ENCODE measurements around the gene GTF3C2.

Gene GTF3C2

GRCh38 chr2:27369471-27370025, 13.0 kb upstream of the GTF3C2 start (continued):
- TF ChIP-seq SCRT1 (tag by site-specific recombination; IDR thresholded peaks at IDR 0.05; ENCODE audit: borderline replicate concordance), result peak; percentile 76; the same call in 1 of the 2 replicates

DNA sequence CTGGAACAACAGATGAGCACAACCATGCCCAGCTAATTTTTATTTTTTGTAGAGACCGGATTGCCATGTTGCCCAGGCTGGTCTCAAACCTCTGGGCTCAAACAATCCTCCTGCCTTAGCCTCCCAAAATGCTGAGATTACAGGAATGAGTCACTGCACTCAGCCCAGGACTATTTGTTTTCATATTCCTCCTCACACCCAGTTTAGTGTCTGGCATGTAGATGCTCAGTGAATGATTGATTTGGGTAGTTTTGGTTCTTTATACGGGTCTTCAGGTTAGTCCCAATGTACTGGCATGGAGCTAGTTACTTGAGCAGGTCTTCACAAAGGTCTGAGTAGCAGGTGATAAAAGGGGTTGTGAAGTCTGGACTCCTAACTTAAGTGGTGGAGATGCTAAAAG, 7.4 kb upstream of the GTF3C2 start:
- Histone ChIP-seq H3K36me3 (ENCODE audit: control insufficient read depth in 2 of 2, insufficient read depth in 1 of 2, low read length in 2 of 2) (peaks cover 29 to 59% of the 10 kb centered on the region in 2 experiments), H3K27ac (ENCODE audit: extremely low read depth, low read depth, low read length) (no peak overlapping the region), H3K4me1 (ENCODE audit: control insufficient read depth, insufficient read depth, low read length) (no peaks in the 10 kb centered on the region), H3K4me3 (ENCODE audit: low read depth, low read length) (no peak overlapping the region), H3K9me3 (ENCODE audit: control insufficient read depth, insufficient read depth, low read depth, low read length) (no peaks in the 10 kb centered on the region)
- ChIA-PET CTCF (interaction anchor here (0.7 kb wide), 1 partner anchor 11 kb away, joined by 3 read pairs; no protein-coding TSS in a partner anchor), POLR2A (interaction anchor here (1.1 kb wide), 1 partner anchor 313 kb away, joined by 3 read pairs; the partner anchor contains the start of gene AGBL5)
- TF ChIP-seq ZNF521 (tag by site-specific recombination; IDR thresholded peaks at IDR 0.05), result no peak
- no peak for TF ChIP-seq ZNF488 (tag by site-specific recombination; IDR thresholded peaks at IDR 0.05)
- no peak for TF ChIP-seq KLF7 (tag by site-specific recombination; IDR thresholded peaks at IDR 0.05; ENCODE audit: borderline replicate concordance)
- TF ChIP-seq, protein P1, sequence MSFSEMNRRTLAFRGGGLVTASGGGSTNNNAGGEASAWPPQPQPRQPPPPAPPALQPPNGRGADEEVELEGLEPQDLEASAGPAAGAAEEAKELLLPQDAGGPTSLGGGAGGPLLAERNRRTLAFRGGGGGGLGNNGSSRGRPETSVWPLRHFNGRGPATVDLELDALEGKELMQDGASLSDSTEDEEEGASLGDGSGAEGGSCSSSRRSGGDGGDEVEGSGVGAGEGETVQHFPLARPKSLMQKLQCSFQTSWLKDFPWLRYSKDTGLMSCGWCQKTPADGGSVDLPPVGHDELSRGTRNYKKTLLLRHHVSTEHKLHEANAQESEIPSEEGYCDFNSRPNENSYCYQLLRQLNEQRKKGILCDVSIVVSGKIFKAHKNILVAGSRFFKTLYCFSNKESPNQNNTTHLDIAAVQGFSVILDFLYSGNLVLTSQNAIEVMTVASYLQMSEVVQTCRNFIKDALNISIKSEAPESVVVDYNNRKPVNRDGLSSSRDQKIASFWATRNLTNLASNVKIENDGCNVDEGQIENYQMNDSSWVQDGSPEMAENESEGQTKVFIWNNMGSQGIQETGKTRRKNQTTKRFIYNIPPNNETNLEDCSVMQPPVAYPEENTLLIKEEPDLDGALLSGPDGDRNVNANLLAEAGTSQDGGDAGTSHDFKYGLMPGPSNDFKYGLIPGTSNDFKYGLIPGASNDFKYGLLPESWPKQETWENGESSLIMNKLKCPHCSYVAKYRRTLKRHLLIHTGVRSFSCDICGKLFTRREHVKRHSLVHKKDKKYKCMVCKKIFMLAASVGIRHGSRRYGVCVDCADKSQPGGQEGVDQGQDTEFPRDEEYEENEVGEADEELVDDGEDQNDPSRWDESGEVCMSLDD (tag by site-specific recombination; IDR thresholded peaks at IDR 0.05), result no peak
- TF ChIP-seq SALL2 (tag by site-specific recombination; IDR thresholded peaks at IDR 0.05; ENCODE audit: borderline replicate concordance), result no peak
- no peak for TF ChIP-seq ZSCAN5A (tag by site-specific recombination; IDR thresholded peaks at IDR 0.05)

DNA sequence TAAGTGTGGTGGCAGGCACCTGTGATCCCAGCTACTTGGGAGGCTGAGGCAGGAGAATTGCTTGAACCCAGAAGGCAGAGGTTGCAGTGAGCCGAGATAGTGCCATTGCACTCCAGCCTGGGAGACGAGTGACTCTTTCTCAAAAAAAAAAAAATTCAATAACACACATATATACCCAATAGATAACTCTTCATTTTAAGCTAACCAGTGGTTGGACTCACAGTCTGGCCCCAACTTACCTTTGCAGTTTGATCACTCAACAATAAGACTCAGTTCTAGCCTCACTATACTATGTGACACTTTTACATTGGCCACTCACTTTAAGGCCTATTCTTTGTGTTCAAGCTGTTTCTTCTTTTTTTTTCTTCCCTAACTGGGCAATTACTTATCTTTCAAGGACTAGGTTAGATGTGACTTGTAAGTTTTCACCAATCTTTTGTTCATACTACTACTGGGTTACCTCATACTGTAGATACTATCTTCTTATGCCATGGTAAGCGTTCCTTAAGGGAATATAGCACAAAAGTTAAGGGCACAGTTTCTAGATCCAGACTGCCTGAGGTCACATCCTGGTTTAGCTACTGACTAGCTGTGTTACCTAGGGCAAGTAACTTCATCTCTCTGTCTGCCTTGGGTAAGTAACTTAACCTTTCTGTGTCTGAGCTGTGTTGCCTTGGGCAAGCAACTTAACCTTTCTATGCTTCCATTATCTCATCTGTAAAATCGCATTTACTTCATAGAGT, 6.3 kb upstream of the GTF3C2 start:
- no peak overlapping the region for H3K27ac ChIP-seq (ENCODE audit: extremely low read depth, low read depth, low read length)
- TF ChIP-seq HOXD13 (CRISPR knock-in tag; IDR thresholded peaks at IDR 0.05; ENCODE audit: borderline replicate concordance) (no peak), KLF1 (tag by site-specific recombination; IDR thresholded peaks at IDR 0.05) (no peak), ZNF585B (tag by site-specific recombination; IDR thresholded peaks at IDR 0.05) (no peak), ZNF416 (tag by site-specific recombination; IDR thresholded peaks at IDR 0.05) (no peak)
- TF ChIP-seq, protein P2, sequence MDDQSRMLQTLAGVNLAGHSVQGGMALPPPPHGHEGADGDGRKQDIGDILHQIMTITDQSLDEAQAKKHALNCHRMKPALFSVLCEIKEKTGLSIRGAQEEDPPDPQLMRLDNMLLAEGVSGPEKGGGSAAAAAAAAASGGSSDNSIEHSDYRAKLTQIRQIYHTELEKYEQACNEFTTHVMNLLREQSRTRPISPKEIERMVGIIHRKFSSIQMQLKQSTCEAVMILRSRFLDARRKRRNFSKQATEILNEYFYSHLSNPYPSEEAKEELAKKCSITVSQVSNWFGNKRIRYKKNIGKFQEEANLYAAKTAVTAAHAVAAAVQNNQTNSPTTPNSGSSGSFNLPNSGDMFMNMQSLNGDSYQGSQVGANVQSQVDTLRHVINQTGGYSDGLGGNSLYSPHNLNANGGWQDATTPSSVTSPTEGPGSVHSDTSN (CRISPR knock-in tag; IDR thresholded peaks at IDR 0.05), result no peak
- H3K9me3 ChIP-seq (ENCODE audit: control insufficient read depth, insufficient read depth, low read depth, low read length), result no peaks in the 10 kb centered on the region
- 0 out of 2 replicates have a peak, but pooled peaks cover under 1% of the 10 kb centered on the region for H3K4me1 ChIP-seq (ENCODE audit: control insufficient read depth, insufficient read depth, low read length)
- no peak overlapping the region for H3K4me3 ChIP-seq (ENCODE audit: low read depth, low read length)
- ChIA-PET POLR2A (interaction anchor here (1.2 kb wide), 1 partner anchor 43 kb away, joined by 3 read pairs; no protein-coding TSS in a partner anchor), CTCF (no interaction called here)
- peaks cover 29 to 55% of the 10 kb centered on the region in 2 experiments for H3K36me3 ChIP-seq (ENCODE audit: control insufficient read depth in 2 of 2, insufficient read depth in 1 of 2, low read length in 2 of 2)
